Activated naive CD8-positive, alpha-beta T cell (primary cell): ENCODE results near the gene YWHAG.
"Not testable (repeated sequence)": the region's sequence is repeated elsewhere in the genome, so short reads cannot be mapped to it uniquely, and the experiment has no call there.

Experiments
- H3K27ac Mint-ChIP-seq: one replicate; pipeline ENCODE4 v1.8.0; 2021; ENCODE audit warnings: mixed read lengths
- H3K27me3 Mint-ChIP-seq: one replicate; pipeline ENCODE4 v1.8.0; 2021; ENCODE audit warnings: mixed read lengths
- H3K36me3 Mint-ChIP-seq: one replicate; pipeline ENCODE4 v1.8.0; 2021; ENCODE audit warnings: mixed read lengths
- H3K4me1 Mint-ChIP-seq: one replicate; pipeline ENCODE4 v1.8.0; 2021; ENCODE audit warnings: low read depth, mixed read lengths
- H3K4me3 Mint-ChIP-seq: one replicate; pipeline ENCODE4 v1.8.0; 2021; ENCODE audit warnings: mild to moderate bottlenecking, mixed read lengths
- H3K9me3 Mint-ChIP-seq: one replicate; pipeline ENCODE4 v1.8.0; 2021; ENCODE audit warnings: low read depth, mixed read lengths

Gene YWHAG

GRCh38 chr7:76292213-76292573 lies 66.6 kb downstream of the YWHAG start:
- Mint-ChIP-seq H3K4me3 (no peak overlapping the region), H3K4me1 (peaks cover 8% of the 10 kb centered on the region), H3K36me3 (no peaks in the 10 kb centered on the region), H3K27ac (no peak overlapping the region), H3K27me3 (no peaks in the 10 kb centered on the region), H3K9me3 (no peaks in the 10 kb centered on the region)

DNA sequence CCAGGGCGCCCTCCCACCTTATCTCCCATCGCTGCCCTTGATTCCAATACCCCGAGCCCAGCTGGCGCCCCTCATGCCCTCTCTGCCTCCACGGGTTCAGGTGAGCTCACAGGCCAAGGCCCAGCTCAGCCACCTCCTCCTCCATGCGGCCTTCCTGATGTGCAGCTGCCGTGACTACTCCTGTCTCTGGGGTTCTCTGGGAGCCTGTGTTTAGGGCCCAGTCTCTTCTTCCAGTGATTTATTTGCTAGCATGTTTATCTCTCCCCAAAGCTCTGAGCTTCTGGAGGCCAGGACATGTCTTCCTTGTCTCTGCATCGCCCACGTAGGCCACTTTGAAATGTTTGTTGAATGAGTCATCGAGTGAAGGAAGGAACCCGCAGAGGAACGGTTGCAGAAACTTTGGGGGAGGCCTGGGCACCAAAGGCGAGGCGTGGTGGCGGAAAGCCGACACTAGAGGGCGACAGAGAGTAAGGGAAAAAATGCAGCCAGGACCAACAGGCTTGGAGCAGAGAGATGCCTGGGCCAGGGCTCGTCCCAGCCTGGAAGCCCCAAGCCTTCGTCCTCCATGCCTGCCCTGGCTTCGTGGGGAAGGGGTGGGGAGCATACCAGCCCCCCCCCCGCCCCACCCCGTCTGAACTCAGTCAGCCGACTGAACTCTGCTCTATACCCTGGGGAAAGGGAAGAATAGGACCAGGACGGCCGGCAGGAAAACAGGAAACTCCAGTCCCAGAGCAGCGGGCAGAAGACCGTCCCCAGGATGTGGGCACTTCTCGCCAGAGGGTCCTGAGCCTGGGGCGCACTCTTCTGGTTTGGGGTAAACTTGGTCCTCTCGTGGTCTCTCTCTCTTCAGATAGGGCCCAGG lies 67.2 kb downstream of the YWHAG start:
- Mint-ChIP-seq H3K36me3 (no peaks in the 10 kb centered on the region), H3K4me3 (no peak overlapping the region), H3K9me3 (no peaks in the 10 kb centered on the region), H3K27me3 (no peaks in the 10 kb centered on the region), H3K27ac (no peak overlapping the region), H3K4me1 (peaks cover 8% of the 10 kb centered on the region)

- not testable (repeated sequence) for H3K4me3 Mint-ChIP-seq, H3K9me3 Mint-ChIP-seq, H3K27me3 Mint-ChIP-seq, H3K36me3 Mint-ChIP-seq, H3K27ac Mint-ChIP-seq, H3K4me1 Mint-ChIP-seq
Measured at GRCh38 chr7:76290847-76291350, 67.9 kb downstream of the YWHAG start.

- Mint-ChIP-seq H3K27ac (no peak overlapping the region), H3K4me3 (no peak overlapping the region), H3K27me3 (peaks cover 11% of the 10 kb centered on the region), H3K36me3 (no peaks in the 10 kb centered on the region), H3K9me3 (no peaks in the 10 kb centered on the region), H3K4me1 (peaks cover 15% of the 10 kb centered on the region)
Measured at GRCh38 chr7:76286842-76287403, 71.9 kb downstream of the YWHAG start.

GRCh38 chr7:76285604-76286374 lies 73.0 kb downstream of the YWHAG start:
- no peak overlapping the region for H3K27ac Mint-ChIP-seq
- H3K27me3 Mint-ChIP-seq = peaks cover 15% of the 10 kb centered on the region
- H3K4me1 Mint-ChIP-seq = peaks cover 11% of the 10 kb centered on the region
- no peaks in the 10 kb centered on the region for H3K9me3 Mint-ChIP-seq
- no peaks in the 10 kb centered on the region for H3K36me3 Mint-ChIP-seq
- no peak overlapping the region for H3K4me3 Mint-ChIP-seq

DNA sequence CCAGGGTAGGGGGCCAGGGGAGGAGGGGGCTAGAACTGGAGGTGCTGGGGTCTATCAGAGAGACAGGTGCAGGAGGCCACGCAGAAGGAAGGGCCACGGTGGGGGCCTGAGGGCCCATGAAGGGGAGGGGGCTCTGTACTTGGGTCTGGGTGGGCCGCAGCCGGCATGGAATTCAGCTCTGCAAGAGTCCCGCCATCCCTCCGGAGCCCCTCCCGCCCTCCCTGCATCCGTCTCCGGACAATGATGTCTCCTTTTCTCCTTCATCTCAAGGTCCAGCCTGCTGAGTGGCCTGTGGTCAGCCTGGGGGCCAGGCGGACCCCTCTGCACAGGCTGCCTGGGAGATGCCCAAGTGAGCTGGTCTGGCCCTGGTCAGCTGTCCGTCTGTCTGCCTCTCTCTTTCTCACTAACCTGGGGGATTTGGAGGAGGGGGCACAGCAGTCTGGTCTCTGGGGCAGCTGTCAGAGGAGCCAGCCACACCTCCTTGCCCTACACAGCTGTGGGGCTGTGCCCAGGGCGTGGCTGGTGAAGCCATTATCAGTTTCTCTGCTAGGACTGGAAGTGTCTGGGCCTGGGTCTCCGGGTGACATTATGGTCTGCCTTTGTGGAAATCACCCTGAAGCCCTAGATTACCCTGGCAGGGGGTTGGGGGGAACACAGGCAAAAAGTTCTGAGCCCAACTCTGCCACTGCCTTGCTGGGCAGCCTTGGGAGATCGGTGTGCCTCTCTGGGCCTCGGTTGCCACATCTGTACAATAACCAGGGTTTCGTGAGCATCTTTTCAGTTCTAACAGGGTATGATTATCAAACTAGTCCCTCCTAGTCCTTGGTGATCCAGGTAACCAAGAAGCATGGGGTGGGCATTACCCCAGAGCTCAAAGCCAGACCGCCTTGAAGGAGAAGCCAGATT lies 75.3 kb downstream of the YWHAG start:
- Mint-ChIP-seq H3K4me1 (peaks cover 13% of the 10 kb centered on the region), H3K4me3 (peak overlapping the region; percentile 75), H3K27ac (no peak overlapping the region), H3K36me3 (no peaks in the 10 kb centered on the region), H3K9me3 (no peaks in the 10 kb centered on the region), H3K27me3 (peaks cover 21% of the 10 kb centered on the region)

DNA sequence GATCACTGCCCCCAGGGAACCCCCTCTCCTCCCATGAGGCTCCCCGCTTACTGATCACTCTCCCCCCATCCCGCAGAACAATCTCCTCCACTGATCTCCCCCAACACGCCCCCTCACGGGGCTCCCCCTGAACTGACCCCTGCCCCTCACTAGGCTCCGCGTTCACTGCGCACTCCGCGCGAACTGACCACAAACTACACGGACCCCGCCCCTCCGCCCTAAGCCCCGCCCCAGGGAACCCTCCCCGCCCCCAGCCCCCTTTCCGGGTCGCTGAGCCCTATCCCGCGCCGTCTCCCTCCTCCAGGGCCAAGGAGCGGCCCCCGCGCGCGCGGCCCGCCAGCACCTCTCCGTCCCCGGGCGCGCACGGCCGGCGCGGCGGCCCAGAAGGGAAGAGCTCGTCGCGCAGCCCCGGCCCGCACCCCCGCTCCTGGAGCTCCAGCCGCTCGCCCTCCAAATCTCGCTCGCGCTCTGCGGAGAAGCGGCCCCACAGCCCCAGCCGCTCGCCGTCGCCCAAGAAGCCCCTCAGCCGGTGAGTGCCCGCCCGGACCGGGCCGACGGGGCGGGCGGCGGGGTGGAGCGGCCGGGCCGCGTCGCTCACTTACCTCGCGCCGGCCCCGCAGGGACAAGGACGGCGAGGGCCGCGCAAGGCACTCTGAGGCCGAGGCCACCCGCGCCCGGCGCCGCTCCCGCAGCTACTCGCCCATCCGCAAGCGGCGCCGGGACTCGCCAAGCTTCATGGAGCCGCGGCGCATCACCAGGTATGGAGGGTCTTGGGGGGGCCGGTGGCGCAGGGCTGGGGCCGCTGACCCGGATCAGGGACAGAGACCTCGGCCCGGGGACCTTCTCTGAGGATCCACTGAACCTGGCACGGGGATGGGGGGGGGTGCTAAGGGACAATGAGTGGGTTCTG lies 76.2 kb downstream of the YWHAG start:
- Mint-ChIP-seq H3K4me3 (peak overlapping the region; percentile 73), H3K36me3 (no peaks in the 10 kb centered on the region), H3K27ac (no peak overlapping the region), H3K9me3 (no peaks in the 10 kb centered on the region), H3K4me1 (peaks cover 13% of the 10 kb centered on the region), H3K27me3 (peaks cover 21% of the 10 kb centered on the region)

DNA sequence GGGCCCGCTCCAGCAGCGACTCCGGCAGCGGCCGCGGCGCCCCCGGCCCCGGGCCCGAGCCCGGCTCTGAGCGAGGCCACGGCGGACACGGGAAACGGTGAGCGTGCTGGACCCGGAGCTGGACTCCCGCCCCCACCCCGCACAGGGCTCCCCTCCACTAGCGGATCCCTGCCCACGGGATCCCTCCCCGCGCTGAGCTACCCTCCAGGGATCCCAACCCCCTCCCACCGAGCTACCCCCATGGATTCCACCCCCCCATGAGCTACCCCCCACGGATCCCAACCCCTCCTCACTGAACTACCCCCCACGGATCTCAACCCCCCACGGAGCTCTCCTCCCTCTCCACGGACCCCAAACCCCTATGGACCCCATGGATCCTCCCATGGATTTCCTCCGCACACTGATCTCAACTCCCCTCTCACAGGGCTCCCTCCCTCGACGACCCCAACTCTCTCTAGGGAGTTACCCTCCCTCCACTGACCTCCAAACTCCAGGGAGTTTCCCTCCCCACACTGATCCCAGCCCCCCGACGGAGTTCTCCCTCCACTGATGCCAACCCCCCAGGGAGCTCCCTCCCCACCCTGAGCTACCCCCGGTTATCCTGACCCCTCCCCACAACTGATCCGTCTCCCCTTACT lies 77.0 kb downstream of the YWHAG start:
- Mint-ChIP-seq H3K4me1 (peaks cover 13% of the 10 kb centered on the region), H3K27me3 (peaks cover 24% of the 10 kb centered on the region), H3K27ac (no peak overlapping the region), H3K36me3 (no peaks in the 10 kb centered on the region), H3K9me3 (no peaks in the 10 kb centered on the region), H3K4me3 (peak overlapping the region; percentile 73)

- H3K27ac Mint-ChIP-seq = no peak overlapping the region
- peaks cover 25% of the 10 kb centered on the region for H3K27me3 Mint-ChIP-seq
- H3K36me3 Mint-ChIP-seq = no peaks in the 10 kb centered on the region
- H3K4me3 Mint-ChIP-seq = peak overlapping the region; percentile 83
- peaks cover 13% of the 10 kb centered on the region for H3K4me1 Mint-ChIP-seq
- H3K9me3 Mint-ChIP-seq = no peaks in the 10 kb centered on the region
Measured at GRCh38 chr7:76281006-76281705, 77.6 kb downstream of the YWHAG start.

DNA sequence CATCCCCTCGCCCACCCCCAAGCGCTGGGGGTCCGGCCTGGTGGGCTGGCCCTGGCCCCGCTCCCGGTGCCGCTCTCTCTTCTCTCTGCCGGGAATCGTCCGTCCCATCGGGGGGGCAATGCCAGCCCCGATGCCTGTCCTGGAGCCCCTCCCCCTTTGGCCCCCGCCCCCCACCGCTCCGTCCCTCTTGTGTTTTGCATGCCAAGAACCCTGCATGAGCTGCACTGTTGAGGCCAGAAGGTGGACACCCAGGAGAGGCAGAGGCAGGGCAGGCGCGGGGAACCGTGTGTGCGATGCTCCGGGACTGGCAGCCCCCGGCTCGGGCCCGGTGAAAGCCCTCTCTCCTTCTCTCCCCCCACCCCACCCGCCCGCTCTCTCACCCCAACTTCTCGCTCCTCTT lies 78.4 kb downstream of the YWHAG start:
- Mint-ChIP-seq H3K9me3 (no peaks in the 10 kb centered on the region), H3K27me3 (peaks cover 25% of the 10 kb centered on the region), H3K4me1 (peaks cover 13% of the 10 kb centered on the region), H3K36me3 (no peaks in the 10 kb centered on the region), H3K4me3 (peak overlapping the region; percentile 83), H3K27ac (no peak overlapping the region)

- Mint-ChIP-seq H3K4me3 (no peak overlapping the region), H3K9me3 (no peaks in the 10 kb centered on the region), H3K36me3 (no peaks in the 10 kb centered on the region), H3K27ac (no peak overlapping the region), H3K27me3 (peaks cover 17% of the 10 kb centered on the region), H3K4me1 (peaks cover 13% of the 10 kb centered on the region)
Measured at GRCh38 chr7:76278540-76278939, 80.3 kb downstream of the YWHAG start.
